OCI-LY1 (cell line): ENCODE measurements around the gene LDHAL6B.

ENCODE experiments used
- CTCF ChIP-seq: fragments of 200-600 bp; sonication (generic), shearing (Covaris generic); IDR thresholded peaks from 2 replicates; pipeline ENCODE4 v1.5.1; 2017; ENCODE audit warnings: mild to moderate bottlenecking, antibody characterized with exemption, low read length, moderate library complexity, mixed read lengths
- EZH2 ChIP-seq: fragments of 200-600 bp; sonication (generic), shearing (Covaris generic); IDR thresholded peaks from 2 replicates; pipeline ENCODE4 v1.8.0; 2017; ENCODE audit warnings: borderline replicate concordance, mixed run types, mild to moderate bottlenecking, antibody characterized with exemption, low read length, moderate library complexity, mixed read lengths

- TF ChIP-seq CTCF (no peak), EZH2 (no peak)
Observed at GRCh38 chr15:59199626-59200465, 6.8 kb upstream of the LDHAL6B start.
